Heart left ventricle (tissue), 13 donors: Measurements from ENCODE around the gene GRIP2.

Source experiments
- CTCF ChIP-seq, 12 donors: fragments of 200-600 bp; sonication (generic) in 4 of 12; IDR thresholded peaks; one replicate each; pipeline versions ENCODE4 v1.5.0 to v1.8.0; 2018 to 2022; ENCODE audit warnings: antibody characterized with exemption in 12 of 12, mild to moderate bottlenecking in 5 of 12
- POLR2A ChIP-seq, 2 donors: fragments of 450-650 bp; IDR thresholded peaks; one replicate each; pipeline ENCODE4 v1.6.1; 2017; ENCODE audit warnings: antibody characterized with exemption in 2 of 2, mild to moderate bottlenecking in 2 of 2, moderate library complexity in 2 of 2
- donor health status: ischemic (EF 13 %, LVEDD 7.1; RV severe dilation, severe dysfunction).
- donor health status: DM: no; HTN: yes; CAD: no.
- donor health status: DM: no; HTN: no; CAD: no.
- donor health status: ischemic (EF 25% LVEDD 6.9; RV normal size, moderate dysfunction).
- donor health status: ischemic (EF 25% LVEDD 5.7; RV mildly dilated, moderate dysfunction).
- donor health status: ischemic (EF 35%, LVEDD 5.7; RV mildly dilated, moderate dysfunction).
- donor health status: nonischemic (EF 11% LVEDD 7.7; RV severe dilation, severe dysfunction).
- donor health status: DM: yes; HTN: yes; CAD: no.
- donor health status: PGD.
- donor health status: ischemic (EF 29% LVEDD 5.4; RV normal size, mild dysfunction).
- donor health status: nonischemic (EF 23%, LVEDD 6.1; RV moderate dilation, normal function).

DNA sequence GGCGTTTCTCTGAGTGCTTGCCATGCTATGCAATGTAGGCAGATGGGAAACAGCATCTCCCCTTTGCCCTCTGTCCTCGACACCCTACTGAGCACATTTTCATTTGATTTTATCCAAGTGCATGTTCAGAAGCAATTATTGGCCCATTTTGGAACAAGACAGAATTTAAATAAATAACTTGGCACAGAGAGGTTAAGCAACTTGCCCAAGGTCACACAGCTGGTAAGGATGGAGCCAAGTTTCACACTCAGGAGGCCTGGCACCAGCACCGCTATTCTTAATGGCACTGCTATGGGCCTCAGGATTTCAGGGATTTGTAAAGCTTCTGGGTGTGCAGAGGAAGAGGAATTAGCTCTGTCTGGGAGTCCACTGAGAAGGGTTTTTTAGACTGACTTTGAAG, 2.5 kb upstream of the GRIP2 start:
- TF ChIP-seq CTCF (IDR thresholded peaks at IDR 0.05) = no peak
- no peak for TF ChIP-seq POLR2A (IDR thresholded peaks at IDR 0.05)
